Endothelial cell of umbilical vein (primary cell): ENCODE measurements around the gene ZC3H12A. TPM values are rescaled to one million over a fixed set of nuclear protein-coding genes. Genes with fewer than 3 reads are reported as not detected.

Source experiments
- BruUV-seq: library from RNA; stranded (reverse); fragments of 400-500 nt; replicated peaks from 2 replicates; lab custom pipeline; 2021; lab: Mats Ljungman, UMichigan
- CTCF ChIA-PET: fragments of 300-600, 350-600 bp; sonication (Branson Sonifier 250); formaldehyde crosslinking; loops from one replicate; lab custom pipeline; 2021; ENCODE audit warnings: antibody characterized with exemption, inconsistent platforms; lab: Charles Lee
- POLR2A ChIA-PET: fragments of 300-600, 350-600 bp; sonication (Branson Sonifier 250); formaldehyde crosslinking; loops from one replicate; lab custom pipeline; 2021; ENCODE audit warnings: antibody characterized with exemption, inconsistent platforms; lab: Charles Lee
- DNase-seq: peaks from one replicate; pipeline ENCODE4 v3.0.0-alpha.2; 2011; ENCODE audit warnings: low read depth, low spot score
- FAIRE-seq: peaks from 2 replicates; lab custom pipeline; 2011; peaks lifted over from hg19 to GRCh38; lab: Jason Lieb, UNC
- H2AFZ ChIP-seq: 2 replicates; pipeline ENCODE4 v1.6.0; 2012; ENCODE audit warnings: low read depth, low read length, control low read depth, inconsistent platforms
- H3K27ac ChIP-seq: 2 replicates; pipeline ENCODE4 v1.5.1; 2011; ENCODE audit warnings: low read depth, mild to moderate bottlenecking, control low read depth, low read length, moderate library complexity; ENCODE audit not compliant: insufficient read depth
- H3K27me3 ChIP-seq, 2 experiments: 2 replicates each; pipeline versions ENCODE4 v1.6.0 to v1.6.1; 2011; ENCODE audit warnings: low read length in 2 of 2, mixed read lengths in 1 of 2; ENCODE audit not compliant: control insufficient read depth in 2 of 2, insufficient read depth in 2 of 2
- H3K36me3 ChIP-seq, 2 experiments: 2 replicates in 1 of 2; 3 replicates in 1 of 2; pipeline ENCODE4 v1.5.1; 2011; ENCODE audit warnings: low read length in 2 of 2, mild to moderate bottlenecking in 1 of 2, moderate library complexity in 1 of 2; ENCODE audit not compliant: control insufficient read depth in 2 of 2, insufficient read depth in 2 of 2; ENCODE audit errors: extremely low read depth in 1 of 2
- H3K4me1 ChIP-seq: 3 replicates; pipeline ENCODE4 v1.5.1; 2011; ENCODE audit warnings: mild to moderate bottlenecking, low read length; ENCODE audit not compliant: control insufficient read depth, insufficient read depth; ENCODE audit errors: extremely low read depth
- H3K4me2 ChIP-seq: 2 replicates; pipeline ENCODE4 v1.6.1; 2011; ENCODE audit warnings: low read length, control low read depth, mixed read lengths; ENCODE audit not compliant: insufficient read depth
- H3K4me3 ChIP-seq, 3 experiments: fragments of 200-600 bp in 1 of 3; sonication (generic), shearing (Covaris generic) in 1 of 3; replicated peaks in 1 of 3; 2 replicates each; pipeline ENCODE4 v1.5.1; 2011 to 2016; ENCODE audit warnings: control low read depth in 3 of 3, low read length in 3 of 3, mild to moderate bottlenecking in 2 of 3, inconsistent platforms in 1 of 3, low read depth in 1 of 3, moderate library complexity in 1 of 3; ENCODE audit not compliant: insufficient read depth in 1 of 3
- H3K79me2 ChIP-seq: 2 replicates; pipeline ENCODE4 v1.6.0; 2012; ENCODE audit warnings: low read length, inconsistent platforms; ENCODE audit not compliant: control insufficient read depth, insufficient read depth
- H3K9ac ChIP-seq: replicated peaks from 2 replicates; pipeline ENCODE3; 2011; ENCODE audit warnings: low read length, control low read depth; ENCODE audit not compliant: insufficient read depth; ENCODE audit errors: extremely low read depth
- H3K9me1 ChIP-seq: replicated peaks from 3 replicates; pipeline ENCODE4 v1.6.0; 2011; ENCODE audit warnings: mild to moderate bottlenecking, low read length; ENCODE audit not compliant: control insufficient read depth, insufficient read depth; ENCODE audit errors: extremely low read depth
- H3K9me3 ChIP-seq: replicated peaks from 2 replicates; pipeline ENCODE4 v1.5.1; 2012; ENCODE audit warnings: low read length, inconsistent platforms; ENCODE audit not compliant: control insufficient read depth, insufficient read depth
- H4K20me1 ChIP-seq: replicated peaks from 2 replicates; pipeline ENCODE3; 2011; ENCODE audit warnings: mild to moderate bottlenecking, low read length; ENCODE audit not compliant: control insufficient read depth, insufficient read depth; ENCODE audit errors: extremely low read depth
- CTCF ChIP-seq, 2 donors: IDR thresholded peaks; 1 replicate in 1 of 2; 2 replicates in 1 of 2; pipeline ENCODE4 v1.5.1; 2011; ENCODE audit warnings: low read length in 2 of 2, mild to moderate bottlenecking in 2 of 2, moderate library complexity in 2 of 2, control low read depth in 1 of 2, inconsistent platforms in 1 of 2, low read depth in 1 of 2; ENCODE audit not compliant: insufficient read depth in 1 of 2; ENCODE audit errors: extremely low read depth in 1 of 2
- FOS ChIP-seq: IDR thresholded peaks from 2 replicates; pipeline ENCODE4 v1.6.1; 2011; ENCODE audit warnings: mild to moderate bottlenecking, low read length, moderate library complexity, borderline replicate concordance; ENCODE audit not compliant: insufficient read depth
- JUN ChIP-seq: IDR thresholded peaks from 2 replicates; pipeline ENCODE4 v1.6.1; 2011; ENCODE audit warnings: borderline replicate concordance, low read depth; ENCODE audit not compliant: insufficient read length, insufficient read depth
- MAX ChIP-seq: IDR thresholded peaks from 2 replicates; pipeline ENCODE4 v1.6.1; 2011; ENCODE audit not compliant: insufficient read depth, insufficient read length
- POLR2AphosphoS5 ChIP-seq: IDR thresholded peaks from 2 replicates; pipeline ENCODE4 v1.6.1; 2012; ENCODE audit warnings: low read depth, mild to moderate bottlenecking, control low read depth, low read length, moderate library complexity; ENCODE audit not compliant: insufficient read depth
- dilution Hi-C: fragments of 300-500 bp; cut with MboI; formaldehyde crosslinking; loops from one replicate; pipeline ENCODE4 v1.15.0; 2019; ENCODE audit warnings: low sequenced_read_pairs; ENCODE audit not compliant: extremely low pct_ligation_motif_present
- intact Hi-C: fragments of 100-400 bp; cut with micrococcal nuclease; formaldehyde crosslinking; loops from one replicate; pipeline ENCODE4 v1.10.0; 2022
- polyA plus RNA-seq, 4 experiments: library from polyadenylated mRNA; depleted of rRNA in 3 of 4; stranded (reverse) in 3 of 4; unstranded in 1 of 4; fragments of >200 nt; gene quantifications; 2 replicates each; pipeline versions ENCODE4 v1.2.1 to v1.2.3, GENCODE V29; 2011 to 2012; ENCODE audit warnings: missing spikeins in 1 of 4
- total RNA-seq: library from RNA; stranded (reverse); gene quantifications from 2 replicates; pipeline ENCODE4 v1.2.3, GENCODE V29; 2021

Gene ZC3H12A
- total and polyA plus RNA-seq, 2 donors (not counting 3 experiments of a cell fraction or from before 2014, with no cell fraction given) = 6.3 to 9.4 TPM

GRCh38 chr1:37439349-37439995, 34.9 kb upstream of the ZC3H12A start:
- no peak overlapping the region for H3K27ac ChIP-seq
- DNase-seq (no peak), FAIRE-seq (no peak)
- no peaks in the 10 kb centered on the region for H4K20me1 ChIP-seq
- H3K27me3 ChIP-seq = peaks cover 3 to 4% of the 10 kb centered on the region in 2 experiments
- no peaks in the 10 kb centered on the region for H3K9me1 ChIP-seq
- POLR2A ChIA-PET = no interaction called here
- no TSS peak for BruUV-seq
- intact Hi-C loops = loop anchor here (10.0 kb wide), 1 partner anchor 115 kb away; no protein-coding TSS in a partner anchor
- no peak overlapping the region for H3K9ac ChIP-seq
- H3K4me3 ChIP-seq = no peak overlapping the region
- H2AFZ ChIP-seq = no peak overlapping the region
- CTCF ChIA-PET = no interaction called here
- no peaks in the 10 kb centered on the region for H3K9me3 ChIP-seq
- TF ChIP-seq CTCF (IDR thresholded peaks at IDR 0.05; ENCODE audit: extremely low read depth in 1 of 2, insufficient read depth in 1 of 2, low read depth in 1 of 2, low read length in 2 of 2) = no peak
- no peak for TF ChIP-seq FOS
- TF ChIP-seq MAX = no peak
- TF ChIP-seq POLR2AphosphoS5 = no peak
- no peak for TF ChIP-seq JUN
- H3K36me3 ChIP-seq = no peaks in the 10 kb centered on the region
- no peak overlapping the region for H3K4me2 ChIP-seq
- no peaks in the 10 kb centered on the region for H3K4me1 ChIP-seq
- dilution Hi-C loops = no loop called here
- no peaks in the 10 kb centered on the region for H3K79me2 ChIP-seq
